GM12891 (cell line): ENCODE results near the gene PNPLA2.

Source experiments
- DNase-seq: peaks from one replicate; pipeline ENCODE4 v3.0.0; 2011; ENCODE audit warnings: low spot score; ENCODE audit not compliant: insufficient read length
- FAIRE-seq: peaks from 2 replicates; lab custom pipeline; 2011; peaks lifted over from hg19 to GRCh38; lab: Jason Lieb, UNC
- PAX5 ChIP-seq: IDR thresholded peaks from 2 replicates; pipeline ENCODE4 v1.6.1; 2011; ENCODE audit warnings: low read length, moderate library complexity, mild to moderate bottlenecking; ENCODE audit not compliant: insufficient read depth, severe bottlenecking
- POLR2A ChIP-seq: IDR thresholded peaks from 2 replicates; pipeline ENCODE4 v1.6.1; 2011; ENCODE audit warnings: low read depth, low read length, control low read depth
- POLR2AphosphoS5 ChIP-seq: IDR thresholded peaks from 2 replicates; pipeline ENCODE4 v1.6.1; 2011; ENCODE audit warnings: low read depth, low read length, control low read depth
- POU2F2 ChIP-seq: IDR thresholded peaks from 2 replicates; pipeline ENCODE4 v1.6.1; 2011; ENCODE audit warnings: low read depth, mild to moderate bottlenecking, control low read depth, low read length, moderate library complexity
- SPI1 ChIP-seq: IDR thresholded peaks from 2 replicates; pipeline ENCODE4 v1.6.1; 2011; ENCODE audit warnings: low read depth, low read length, control low read depth
- TAF1 ChIP-seq: IDR thresholded peaks from 2 replicates; pipeline ENCODE4 v1.6.1; 2011; ENCODE audit warnings: low read depth, low read length, control low read depth

PNPLA2 gene

GRCh38 chr11:816433-816779 lies 2.3 kb upstream of the PNPLA2 start:
- FAIRE-seq: no peak
- no peak for TF ChIP-seq POLR2AphosphoS5
- TF ChIP-seq POLR2A: no peak
- no peak for TF ChIP-seq PAX5
- no peak for TF ChIP-seq SPI1
- TF ChIP-seq TAF1: no peak
- no peak for TF ChIP-seq POU2F2
- DNase-seq: no peak

- DNase-seq (peak; percentile 89), FAIRE-seq (peak; percentile 97)
These were observed 616 bp downstream of the PNPLA2 start for GRCh38 chr11:819129-819931.

GRCh38 chr11:819943-820649 lies 1.4 kb downstream of the PNPLA2 start:
- DNase-seq (peak; percentile 92), FAIRE-seq (no peak)
- TF ChIP-seq POLR2AphosphoS5 (no peak), TAF1 (0 out of 2 replicates have a peak, but pooled peaks have one; percentile 10)

More at GRCh38 chr11:819129-819931, 616 bp downstream of the PNPLA2 start:
- TF ChIP-seq POLR2A (peak; percentile 43; the same call in 1 of the 2 replicates), POU2F2 (no peak), POLR2AphosphoS5 (peak; percentile 59; the same call in 1 of the 2 replicates), TAF1 (peak; percentile 24; the same call in 1 of the 2 replicates)

GRCh38 chr11:820655-821511 lies 2.2 kb downstream of the PNPLA2 start:
- TF ChIP-seq POU2F2: no peak
- TF ChIP-seq PAX5: no peak
- no peak for TF ChIP-seq SPI1
- TF ChIP-seq POLR2A: no peak
- no peak for TF ChIP-seq POLR2AphosphoS5
- TF ChIP-seq TAF1: no peak
- DNase-seq (no peak), FAIRE-seq (no peak)

GRCh38 chr11:821512-822371 lies 3.0 kb downstream of the PNPLA2 start:
- FAIRE-seq (no peak), DNase-seq (no peak)
- no peak for TF ChIP-seq POLR2A

GRCh38 chr11:823441-824291 lies 5.0 kb downstream of the PNPLA2 start:
- TF ChIP-seq POLR2AphosphoS5 (no peak), POLR2A (no peak), PAX5 (no peak), SPI1 (no peak), POU2F2 (no peak), TAF1 (no peak)
- DNase-seq: no peak
- no peak for FAIRE-seq

GRCh38 chr11:824292-824880 lies 5.7 kb downstream of the PNPLA2 start:
- FAIRE-seq (no peak), DNase-seq (no peak)
- TF ChIP-seq POU2F2 (no peak), TAF1 (no peak), SPI1 (no peak), POLR2A (no peak)

- DNase-seq: no peak
- TF ChIP-seq POLR2A: no peak
- no peak for TF ChIP-seq TAF1
- TF ChIP-seq PAX5: no peak
- no peak for TF ChIP-seq POLR2AphosphoS5
- no peak for TF ChIP-seq POU2F2
- TF ChIP-seq SPI1: no peak
- FAIRE-seq: no peak
These were observed 6.2 kb downstream of the PNPLA2 start for GRCh38 chr11:824942-825341.
